A673 (cell line): ENCODE data around the gene S100A11. TPM values are rescaled to one million over a fixed set of nuclear protein-coding genes. Genes with fewer than 3 reads are reported as not detected.

Experiments used
- BruUV-seq: library from RNA; stranded (reverse); fragments of 400-500 nt; replicated peaks from 2 replicates; lab custom pipeline; 2021; lab: Mats Ljungman, UMichigan
- CTCF ChIA-PET: fragments of 300-600 bp; sonication (Branson Sonifier 250); formaldehyde crosslinking; loops from one replicate; lab custom pipeline; 2022; ENCODE audit warnings: antibody characterized with exemption; lab: Charles Lee
- POLR2A ChIA-PET: fragments of 300-600 bp; sonication (Branson Sonifier 250); formaldehyde crosslinking; loops from one replicate; lab custom pipeline; 2022; ENCODE audit warnings: antibody characterized with exemption; ENCODE audit not compliant: low non-redundant PET; lab: Charles Lee
- DNase-seq: peaks from one replicate; pipeline ENCODE4 v3.0.0-alpha.2; 2015; ENCODE audit warnings: low spot score
- H3K27ac ChIP-seq: fragments of 200-600 bp; sonication (generic); 2 replicates; pipeline ENCODE4 v1.5.1; 2016; ENCODE audit warnings: mixed run types, low read depth, mild to moderate bottlenecking, mixed read lengths, antibody characterized with exemption, low read length; ENCODE audit not compliant: poor library complexity, severe bottlenecking
- H3K27me3 ChIP-seq: fragments of 200-600 bp; sonication (generic); replicated peaks from 2 replicates; pipeline ENCODE4 v1.6.1; 2017; ENCODE audit warnings: mixed run types, low read depth, mild to moderate bottlenecking, mixed read lengths, antibody characterized with exemption, low read length; ENCODE audit not compliant: insufficient read depth, poor library complexity
- H3K36me3 ChIP-seq: fragments of 200-600 bp; sonication (generic); 2 replicates; pipeline ENCODE4 v1.6.1; 2016; ENCODE audit warnings: mixed run types, mild to moderate bottlenecking, mixed read lengths, antibody characterized with exemption, low read length; ENCODE audit not compliant: insufficient read depth, poor library complexity, severe bottlenecking
- H3K4me1 ChIP-seq: fragments of 200-600 bp; sonication (generic); 2 replicates; pipeline ENCODE4 v1.6.1; 2017; ENCODE audit warnings: mixed run types, mild to moderate bottlenecking, mixed read lengths, antibody characterized with exemption, low read length; ENCODE audit not compliant: insufficient read depth, poor library complexity, severe bottlenecking
- H3K4me3 ChIP-seq: fragments of 200-600 bp; sonication (generic); 2 replicates; pipeline ENCODE4 v1.5.1; 2016; ENCODE audit warnings: low read depth, mixed run types, mild to moderate bottlenecking, mixed read lengths, low read length; ENCODE audit not compliant: poor library complexity, severe bottlenecking
- H3K9me3 ChIP-seq: fragments of 200-600 bp; sonication (generic); 2 replicates; pipeline ENCODE4 v1.6.1; 2016; ENCODE audit warnings: mixed run types, low read depth, mild to moderate bottlenecking, mixed read lengths, antibody characterized with exemption, low read length; ENCODE audit not compliant: poor library complexity, severe bottlenecking
- EZH2 ChIP-seq: fragments of 200-600 bp; sonication (generic); IDR thresholded peaks from 2 replicates; pipeline ENCODE4 v1.6.1; 2017; ENCODE audit warnings: borderline replicate concordance, low read depth, mild to moderate bottlenecking, mixed read lengths, antibody characterized with exemption, low read length; ENCODE audit not compliant: poor library complexity, severe bottlenecking
- intact Hi-C: fragments of 100-400 bp; cut with micrococcal nuclease; formaldehyde crosslinking; loops from one replicate; pipeline ENCODE4 v1.10.0; 2022; ENCODE audit not compliant: unreplicated experiment
- total RNA-seq: library from RNA; stranded (reverse); gene quantifications from 2 replicates; pipeline ENCODE4 v1.2.3, GENCODE V29; 2021
- TF ChIP-seq, protein P1 (sequence below): fragments of 300-800, 200-600 bp; sonication (generic); conservative IDR thresholded peaks from 2 replicates; pipeline ENCODE4 v1.5.1; 2017; ENCODE audit warnings: low read depth, mild to moderate bottlenecking, antibody characterized with exemption, low read length, moderate library complexity, mixed read lengths

Gene S100A11
- total RNA-seq, 1 experiment from 2014 or later, result 151 TPM

DNA sequence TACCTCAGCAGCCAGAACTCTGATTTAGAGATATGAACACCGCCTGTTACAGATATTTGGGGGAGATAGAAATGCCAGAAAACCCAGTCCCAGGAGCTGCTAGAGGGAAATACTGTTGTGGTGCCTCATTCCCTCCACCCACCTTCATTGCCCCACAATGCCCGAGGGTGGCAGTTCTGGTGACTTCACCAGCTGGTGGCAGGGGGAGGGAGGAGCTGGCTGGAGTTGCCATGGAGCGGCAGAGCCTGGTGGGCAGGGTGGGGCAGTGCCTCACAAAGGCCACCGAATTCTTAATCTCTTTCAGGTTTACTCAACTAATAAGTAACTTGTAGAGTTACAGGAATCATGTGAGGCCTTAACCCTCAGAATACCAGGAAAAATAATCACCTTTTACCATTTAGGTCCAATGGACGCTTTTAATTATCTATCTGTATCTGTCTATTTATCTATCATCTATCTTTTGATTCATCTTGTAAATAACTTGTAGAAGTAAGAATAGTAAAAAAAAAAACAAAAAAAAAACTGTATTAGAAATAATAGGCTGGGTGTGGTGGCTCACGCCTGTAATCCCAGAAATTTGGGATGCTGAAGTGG lies 11.7 kb upstream of the S100A11 start:
- TF ChIP-seq, protein P1, sequence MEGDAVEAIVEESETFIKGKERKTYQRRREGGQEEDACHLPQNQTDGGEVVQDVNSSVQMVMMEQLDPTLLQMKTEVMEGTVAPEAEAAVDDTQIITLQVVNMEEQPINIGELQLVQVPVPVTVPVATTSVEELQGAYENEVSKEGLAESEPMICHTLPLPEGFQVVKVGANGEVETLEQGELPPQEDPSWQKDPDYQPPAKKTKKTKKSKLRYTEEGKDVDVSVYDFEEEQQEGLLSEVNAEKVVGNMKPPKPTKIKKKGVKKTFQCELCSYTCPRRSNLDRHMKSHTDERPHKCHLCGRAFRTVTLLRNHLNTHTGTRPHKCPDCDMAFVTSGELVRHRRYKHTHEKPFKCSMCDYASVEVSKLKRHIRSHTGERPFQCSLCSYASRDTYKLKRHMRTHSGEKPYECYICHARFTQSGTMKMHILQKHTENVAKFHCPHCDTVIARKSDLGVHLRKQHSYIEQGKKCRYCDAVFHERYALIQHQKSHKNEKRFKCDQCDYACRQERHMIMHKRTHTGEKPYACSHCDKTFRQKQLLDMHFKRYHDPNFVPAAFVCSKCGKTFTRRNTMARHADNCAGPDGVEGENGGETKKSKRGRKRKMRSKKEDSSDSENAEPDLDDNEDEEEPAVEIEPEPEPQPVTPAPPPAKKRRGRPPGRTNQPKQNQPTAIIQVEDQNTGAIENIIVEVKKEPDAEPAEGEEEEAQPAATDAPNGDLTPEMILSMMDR, result no peak
- TF ChIP-seq EZH2, result no peak
- Histone ChIP-seq H3K4me1 (peaks cover 15% of the 10 kb centered on the region), H3K9me3 (no peaks in the 10 kb centered on the region), H3K27ac (peak overlapping the region; percentile 75), H3K36me3 (no peaks in the 10 kb centered on the region), H3K27me3 (peaks cover 9% of the 10 kb centered on the region), H3K4me3 (no peak overlapping the region)
- BruUV-seq, result no TSS peak
- peak; percentile 83 for DNase-seq
- CTCF ChIA-PET, result no interaction called here
- POLR2A ChIA-PET, result no interaction called here
- intact Hi-C loops, result no loop called here

DNA sequence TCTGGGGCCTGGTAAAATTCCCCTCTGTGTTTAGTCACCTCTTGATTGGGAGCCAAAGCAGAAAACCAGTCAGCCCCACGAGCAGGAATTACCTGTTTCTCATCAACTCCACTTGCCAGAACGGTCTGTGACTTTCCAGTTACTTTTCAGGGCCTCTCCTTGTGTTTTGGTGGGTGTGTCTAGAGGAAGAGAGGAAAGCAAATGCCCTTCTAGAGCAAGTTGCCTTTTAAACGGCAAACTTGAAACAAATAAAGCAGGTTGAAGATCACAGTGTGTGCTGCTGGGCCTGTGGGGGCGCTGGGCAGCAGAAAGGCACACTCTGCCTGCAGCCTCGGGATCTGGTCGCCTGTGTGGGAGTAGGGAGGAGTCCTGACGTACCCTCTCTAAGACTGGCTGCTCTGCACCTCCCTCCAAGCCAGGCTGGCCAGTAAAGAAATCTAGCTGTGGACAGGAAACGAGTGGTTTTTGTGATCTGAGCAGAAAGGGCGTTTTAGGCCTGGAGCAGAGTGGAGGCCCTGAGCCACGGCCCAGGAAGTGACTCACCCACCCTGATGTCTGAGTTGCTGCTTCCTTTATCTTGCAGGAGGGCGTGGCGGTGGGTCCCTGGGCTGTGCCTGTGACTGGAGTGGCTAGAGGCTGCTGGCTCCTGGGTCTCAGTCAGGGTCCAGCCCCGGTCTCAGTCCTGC lies 11.1 kb upstream of the S100A11 start:
- TF ChIP-seq, protein P1, result peak; percentile 70
- no peak for TF ChIP-seq EZH2
- H3K4me1 ChIP-seq, result peaks cover 15% of the 10 kb centered on the region
- H3K27me3 ChIP-seq, result peaks cover 3% of the 10 kb centered on the region
- ChIA-PET POLR2A (no interaction called here), CTCF (no interaction called here)
- no peaks in the 10 kb centered on the region for H3K9me3 ChIP-seq
- peak; percentile 96 for DNase-seq
- no peak overlapping the region for H3K4me3 ChIP-seq
- no peaks in the 10 kb centered on the region for H3K36me3 ChIP-seq
- no TSS peak for BruUV-seq
- intact Hi-C loops, result no loop called here
- H3K27ac ChIP-seq, result peak overlapping the region; percentile 75

DNA sequence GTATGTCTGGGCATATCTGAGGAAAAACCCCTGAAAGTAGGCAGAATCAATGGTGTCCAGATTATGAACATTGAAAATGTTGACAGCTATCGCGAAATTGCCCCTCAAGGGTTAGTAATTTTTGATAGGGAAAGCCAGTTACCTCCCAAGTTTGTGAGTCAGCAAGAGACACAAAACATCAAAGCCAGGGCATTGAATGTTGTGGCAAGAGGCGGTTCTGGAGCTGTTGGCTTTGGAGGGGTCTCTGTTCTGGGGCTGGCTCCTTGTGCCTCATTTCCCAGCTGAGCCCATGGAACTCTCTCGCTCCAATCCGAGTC lies 10.6 kb upstream of the S100A11 start:
- H3K27me3 ChIP-seq, result no peaks in the 10 kb centered on the region
- BruUV-seq, result TSS peak; percentile 90
- CTCF ChIA-PET, result no interaction called here
- POLR2A ChIA-PET, result no interaction called here
- H3K9me3 ChIP-seq, result no peaks in the 10 kb centered on the region
- H3K27ac ChIP-seq, result peak overlapping the region; percentile 75
- DNase-seq, result no peak
- H3K36me3 ChIP-seq, result no peaks in the 10 kb centered on the region
- H3K4me3 ChIP-seq, result no peak overlapping the region
- no peak for TF ChIP-seq EZH2
- TF ChIP-seq, protein P1, result no peak
- intact Hi-C loops, result no loop called here
- peaks cover 15% of the 10 kb centered on the region for H3K4me1 ChIP-seq
